Effector CD4-positive, alpha-beta T cell (primary cell): ENCODE results near the gene SIGLEC15.

Source experiments
- DNase-seq: peaks from one replicate; pipeline ENCODE4 v3.0.0-alpha.2; 2020

Gene SIGLEC15

GRCh38 chr18:45879681-45880655, 54.5 kb downstream of the SIGLEC15 start:
- DNase-seq = peak; percentile 61

GRCh38 chr18:45880876-45881558, 55.5 kb downstream of the SIGLEC15 start:
- no peak for DNase-seq

GRCh38 chr18:45887585-45887984, 62.1 kb downstream of the SIGLEC15 start:
- no peak for DNase-seq

GRCh38 chr18:45889419-45890064, 64.1 kb downstream of the SIGLEC15 start:
- DNase-seq = no peak

GRCh38 chr18:45890606-45891005, 65.1 kb downstream of the SIGLEC15 start:
- DNase-seq = no peak

GRCh38 chr18:45891806-45892205, 66.3 kb downstream of the SIGLEC15 start:
- DNase-seq = no peak
